Vagina (tissue), 2 donors: ENCODE results near the gene PREP.

Experiments
- CTCF ChIP-seq, 3 experiments: fragments of 450-650 bp in 2 of 3; fragments of 200-600 bp in 1 of 3; sonication (generic) in 1 of 3; IDR thresholded peaks; one replicate each; pipeline ENCODE4 v1.5.1; 2017 to 2019; ENCODE audit warnings: antibody characterized with exemption in 3 of 3, mild to moderate bottlenecking in 2 of 3, moderate library complexity in 2 of 3
- POLR2A ChIP-seq, 2 donors: fragments of 450-650 bp; IDR thresholded peaks; one replicate each; pipeline ENCODE4 v1.6.1; 2017; ENCODE audit warnings: antibody characterized with exemption in 2 of 2, mild to moderate bottlenecking in 2 of 2, moderate library complexity in 2 of 2

GRCh38 chr6:105330364-105330763 lies 72.5 kb downstream of the PREP start:
- TF ChIP-seq POLR2A (IDR thresholded peaks at IDR 0.05) = no peak
- no peak for TF ChIP-seq CTCF (IDR thresholded peaks at IDR 0.05)
